NCI-H1092 (cell line): ENCODE measurements around the gene VSTM2B.
A peak's percentile ranks its signal among the peaks of the same experiment; 100 is the strongest.

Experiments
- DNase-seq: peaks from one replicate; lab custom pipeline; 2025; lab: John Stamatoyannopoulos, UW

Gene VSTM2B

GRCh38 chr19:29515706-29516357 lies 10.0 kb upstream of the VSTM2B start:
- DNase-seq, result no peak

GRCh38 chr19:29516358-29516725 lies 9.5 kb upstream of the VSTM2B start:
- DNase-seq, result no peak

- no peak for DNase-seq
Measured at GRCh38 chr19:29516821-29517395, 8.9 kb upstream of the VSTM2B start.

GRCh38 chr19:29517412-29517811 lies 8.4 kb upstream of the VSTM2B start:
- DNase-seq, result no peak

- no peak for DNase-seq
Measured at GRCh38 chr19:29517946-29518345, 7.8 kb upstream of the VSTM2B start.

GRCh38 chr19:29519146-29519545 lies 6.6 kb upstream of the VSTM2B start:
- no peak for DNase-seq

- DNase-seq, result no peak
Measured at GRCh38 chr19:29519931-29520330, 5.9 kb upstream of the VSTM2B start.

GRCh38 chr19:29520390-29520789 lies 5.4 kb upstream of the VSTM2B start:
- no peak for DNase-seq

GRCh38 chr19:29521291-29522075 lies 4.3 kb upstream of the VSTM2B start:
- no peak for DNase-seq

- no peak for DNase-seq
Measured at GRCh38 chr19:29523568-29523967, 2.2 kb upstream of the VSTM2B start.

GRCh38 chr19:29524201-29524911 lies 1.4 kb upstream of the VSTM2B start:
- no peak for DNase-seq

- peak; percentile 20 for DNase-seq
Measured at GRCh38 chr19:29524912-29525831, 622 bp upstream of the VSTM2B start.

GRCh38 chr19:29526730-29527499 lies 1.1 kb downstream of the VSTM2B start:
- DNase-seq, result no peak

- DNase-seq, result no peak
Measured at GRCh38 chr19:29527500-29528328, 1.9 kb downstream of the VSTM2B start.

- peak; percentile 32 for DNase-seq
Measured at GRCh38 chr19:29528350-29528945, 2.7 kb downstream of the VSTM2B start.

- no peak for DNase-seq
Measured at GRCh38 chr19:29528946-29529645, 3.3 kb downstream of the VSTM2B start.

GRCh38 chr19:29529646-29530539 lies 4.1 kb downstream of the VSTM2B start:
- no peak for DNase-seq
